ENCODE measurements around the gene DLK1. TPM values are rescaled to one million over a fixed set of nuclear protein-coding genes. Genes with fewer than 3 reads are reported as not detected.

Gene DLK1
- total RNA-seq, 2 donors from 2014 or later, result 2.2 TPM; not detected in 1

GRCh38 chr14:100684154-100684553, 42.5 kb upstream of the DLK1 start:
- intact Hi-C loops (cut with DNase I), result no loop called here
- H3K27me3 ChIP-seq, result no peaks in the 10 kb centered on the region
- no peaks in the 10 kb centered on the region for H3K4me1 ChIP-seq
- DNase-seq, result no peak
- no peak overlapping the region for H3K4me3 ChIP-seq
- TF ChIP-seq CTCF (IDR thresholded peaks at IDR 0.05), result no peak
- H3K9me3 ChIP-seq, result no peaks in the 10 kb centered on the region
- H3K27ac ChIP-seq, result no peak overlapping the region
- H3K36me3 ChIP-seq, result no peaks in the 10 kb centered on the region
- H3K9ac ChIP-seq (ENCODE audit: low read depth in 2 of 2, low read length in 2 of 2), result no peak overlapping the region

GRCh38 chr14:100684961-100685360, 41.7 kb upstream of the DLK1 start:
- Histone ChIP-seq H3K9ac (ENCODE audit: low read depth in 2 of 2, low read length in 2 of 2) (no peak overlapping the region), H3K9me3 (no peaks in the 10 kb centered on the region), H3K4me3 (no peak overlapping the region), H3K27me3 (no peaks in the 10 kb centered on the region), H3K36me3 (no peaks in the 10 kb centered on the region), H3K4me1 (no peaks in the 10 kb centered on the region), H3K27ac (no peak overlapping the region)
- no peak for TF ChIP-seq CTCF (IDR thresholded peaks at IDR 0.05)
- no peak for DNase-seq
- intact Hi-C loops (cut with DNase I), result no loop called here

- intact Hi-C loops (cut with DNase I), result no loop called here
Measured at GRCh38 chr14:100686858-100687257, 39.8 kb upstream of the DLK1 start.

GRCh38 chr14:100687386-100687785, 39.3 kb upstream of the DLK1 start:
- no peak overlapping the region for H3K4me3 ChIP-seq
- H3K27ac ChIP-seq, result no peak overlapping the region
- no peak for DNase-seq
- H3K4me1 ChIP-seq, result no peaks in the 10 kb centered on the region
- H3K36me3 ChIP-seq, result no peaks in the 10 kb centered on the region
- H3K9me3 ChIP-seq, result no peaks in the 10 kb centered on the region
- H3K27me3 ChIP-seq, result no peaks in the 10 kb centered on the region
- no peak for TF ChIP-seq CTCF (IDR thresholded peaks at IDR 0.05)
- intact Hi-C loops (cut with DNase I), result no loop called here
- no peak overlapping the region for H3K9ac ChIP-seq (ENCODE audit: low read depth in 2 of 2, low read length in 2 of 2)

More at GRCh38 chr14:100686858-100687257, 39.8 kb upstream of the DLK1 start:
- H3K27me3 ChIP-seq, result no peaks in the 10 kb centered on the region
- H3K9ac ChIP-seq (ENCODE audit: low read depth in 2 of 2, low read length in 2 of 2), result no peak overlapping the region
- H3K4me3 ChIP-seq, result no peak overlapping the region
- no peaks in the 10 kb centered on the region for H3K36me3 ChIP-seq
- no peak for TF ChIP-seq CTCF (IDR thresholded peaks at IDR 0.05)
- no peaks in the 10 kb centered on the region for H3K9me3 ChIP-seq
- H3K27ac ChIP-seq, result no peak overlapping the region
- DNase-seq, result no peak
- no peaks in the 10 kb centered on the region for H3K4me1 ChIP-seq

- intact Hi-C loops (cut with DNase I), result no loop called here
- no peaks in the 10 kb centered on the region for H3K36me3 ChIP-seq
- H3K27me3 ChIP-seq, result no peaks in the 10 kb centered on the region
- TF ChIP-seq CTCF (IDR thresholded peaks at IDR 0.05), result no peak
- no peak overlapping the region for H3K9ac ChIP-seq (ENCODE audit: low read depth in 2 of 2, low read length in 2 of 2)
- no peak overlapping the region for H3K4me3 ChIP-seq
- no peaks in the 10 kb centered on the region for H3K9me3 ChIP-seq
- DNase-seq, result no peak
- H3K4me1 ChIP-seq, result no peaks in the 10 kb centered on the region
- H3K27ac ChIP-seq, result no peak overlapping the region
Measured at GRCh38 chr14:100688051-100688450, 38.6 kb upstream of the DLK1 start.
